Panc1 (cell line): Measurements from ENCODE around the gene MAP2K4.

Experiments
- POLR2AphosphoS5 ChIP-seq: IDR thresholded peaks from 2 replicates; pipeline ENCODE4 v1.6.1; 2012; ENCODE audit warnings: mild to moderate bottlenecking, low read depth, low read length, moderate library complexity
- SIN3A ChIP-seq: IDR thresholded peaks from 2 replicates; pipeline ENCODE4 v1.6.1; 2012; ENCODE audit warnings: low read depth, mild to moderate bottlenecking, low read length, moderate library complexity, borderline replicate concordance; ENCODE audit not compliant: insufficient read depth
- TCF7L2 ChIP-seq: IDR thresholded peaks from 2 replicates; pipeline ENCODE4 v1.6.1; 2011; ENCODE audit warnings: mild to moderate bottlenecking, low read depth, low read length, inconsistent platforms
- TF ChIP-seq, protein P1 (sequence below): fragments of 450-650 bp; IDR thresholded peaks from 2 replicates; pipeline ENCODE4 v1.5.1; 2017; ENCODE audit warnings: mild to moderate bottlenecking
- TF ChIP-seq, protein P2 (sequence below), 2 experiments: IDR thresholded peaks; 2 replicates each; pipeline ENCODE4 v1.6.1; 2011 to 2012; ENCODE audit warnings: low read depth in 2 of 2, control low read depth in 1 of 2, low read length in 1 of 2, mild to moderate bottlenecking in 1 of 2, moderate library complexity in 1 of 2; ENCODE audit not compliant: insufficient read depth in 1 of 2

DNA sequence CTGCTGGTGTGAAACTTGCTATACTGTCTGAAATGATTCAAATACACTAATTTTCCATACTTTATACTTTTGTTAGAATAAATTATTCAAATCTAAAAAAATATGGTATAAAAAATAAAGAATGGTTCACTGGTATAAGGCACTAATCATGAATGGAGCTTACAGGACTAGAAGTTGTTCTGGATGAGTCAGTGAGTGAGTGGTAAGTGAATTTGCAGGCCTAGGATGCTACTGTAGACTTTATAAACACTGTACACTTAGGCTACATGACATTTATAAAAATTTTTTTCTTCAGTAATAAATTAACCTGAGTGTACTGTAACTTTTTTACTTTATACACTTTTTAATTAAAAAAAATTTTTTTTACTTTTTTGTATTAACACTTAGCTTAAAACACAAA is 95.5 kb downstream of the MAP2K4 start:
- TF ChIP-seq, protein P1, sequence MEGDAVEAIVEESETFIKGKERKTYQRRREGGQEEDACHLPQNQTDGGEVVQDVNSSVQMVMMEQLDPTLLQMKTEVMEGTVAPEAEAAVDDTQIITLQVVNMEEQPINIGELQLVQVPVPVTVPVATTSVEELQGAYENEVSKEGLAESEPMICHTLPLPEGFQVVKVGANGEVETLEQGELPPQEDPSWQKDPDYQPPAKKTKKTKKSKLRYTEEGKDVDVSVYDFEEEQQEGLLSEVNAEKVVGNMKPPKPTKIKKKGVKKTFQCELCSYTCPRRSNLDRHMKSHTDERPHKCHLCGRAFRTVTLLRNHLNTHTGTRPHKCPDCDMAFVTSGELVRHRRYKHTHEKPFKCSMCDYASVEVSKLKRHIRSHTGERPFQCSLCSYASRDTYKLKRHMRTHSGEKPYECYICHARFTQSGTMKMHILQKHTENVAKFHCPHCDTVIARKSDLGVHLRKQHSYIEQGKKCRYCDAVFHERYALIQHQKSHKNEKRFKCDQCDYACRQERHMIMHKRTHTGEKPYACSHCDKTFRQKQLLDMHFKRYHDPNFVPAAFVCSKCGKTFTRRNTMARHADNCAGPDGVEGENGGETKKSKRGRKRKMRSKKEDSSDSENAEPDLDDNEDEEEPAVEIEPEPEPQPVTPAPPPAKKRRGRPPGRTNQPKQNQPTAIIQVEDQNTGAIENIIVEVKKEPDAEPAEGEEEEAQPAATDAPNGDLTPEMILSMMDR: no peak
- TF ChIP-seq POLR2AphosphoS5 (no peak), SIN3A (no peak), TCF7L2 (no peak)
- TF ChIP-seq, protein P2, sequence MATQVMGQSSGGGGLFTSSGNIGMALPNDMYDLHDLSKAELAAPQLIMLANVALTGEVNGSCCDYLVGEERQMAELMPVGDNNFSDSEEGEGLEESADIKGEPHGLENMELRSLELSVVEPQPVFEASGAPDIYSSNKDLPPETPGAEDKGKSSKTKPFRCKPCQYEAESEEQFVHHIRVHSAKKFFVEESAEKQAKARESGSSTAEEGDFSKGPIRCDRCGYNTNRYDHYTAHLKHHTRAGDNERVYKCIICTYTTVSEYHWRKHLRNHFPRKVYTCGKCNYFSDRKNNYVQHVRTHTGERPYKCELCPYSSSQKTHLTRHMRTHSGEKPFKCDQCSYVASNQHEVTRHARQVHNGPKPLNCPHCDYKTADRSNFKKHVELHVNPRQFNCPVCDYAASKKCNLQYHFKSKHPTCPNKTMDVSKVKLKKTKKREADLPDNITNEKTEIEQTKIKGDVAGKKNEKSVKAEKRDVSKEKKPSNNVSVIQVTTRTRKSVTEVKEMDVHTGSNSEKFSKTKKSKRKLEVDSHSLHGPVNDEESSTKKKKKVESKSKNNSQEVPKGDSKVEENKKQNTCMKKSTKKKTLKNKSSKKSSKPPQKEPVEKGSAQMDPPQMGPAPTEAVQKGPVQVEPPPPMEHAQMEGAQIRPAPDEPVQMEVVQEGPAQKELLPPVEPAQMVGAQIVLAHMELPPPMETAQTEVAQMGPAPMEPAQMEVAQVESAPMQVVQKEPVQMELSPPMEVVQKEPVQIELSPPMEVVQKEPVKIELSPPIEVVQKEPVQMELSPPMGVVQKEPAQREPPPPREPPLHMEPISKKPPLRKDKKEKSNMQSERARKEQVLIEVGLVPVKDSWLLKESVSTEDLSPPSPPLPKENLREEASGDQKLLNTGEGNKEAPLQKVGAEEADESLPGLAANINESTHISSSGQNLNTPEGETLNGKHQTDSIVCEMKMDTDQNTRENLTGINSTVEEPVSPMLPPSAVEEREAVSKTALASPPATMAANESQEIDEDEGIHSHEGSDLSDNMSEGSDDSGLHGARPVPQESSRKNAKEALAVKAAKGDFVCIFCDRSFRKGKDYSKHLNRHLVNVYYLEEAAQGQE (IDR thresholded peaks at IDR 0.05; ENCODE audit: insufficient read depth in 1 of 2, low read depth in 2 of 2, low read length in 1 of 2): no peak
